HL-60 (cell line): Measurements from ENCODE around the gene ACVR2B.

Source experiments
- CTCF ChIP-seq: IDR thresholded peaks from one replicate; pipeline ENCODE4 v1.5.1; 2011; ENCODE audit warnings: low read length, control low read depth, inconsistent platforms; ENCODE audit not compliant: insufficient read depth
- POLR2AphosphoS5 ChIP-seq: IDR thresholded peaks from 2 replicates; pipeline ENCODE4 v1.6.1; 2012; ENCODE audit warnings: low read depth
- REST ChIP-seq: IDR thresholded peaks from 2 replicates; pipeline ENCODE4 v1.6.1; 2012; ENCODE audit warnings: low read depth; ENCODE audit not compliant: insufficient replicate concordance
- SPI1 ChIP-seq: IDR thresholded peaks from 2 replicates; pipeline ENCODE4 v1.6.1; 2012; ENCODE audit warnings: low read depth, mild to moderate bottlenecking, borderline replicate concordance

GRCh38 chr3:38524141-38524739 is 70.5 kb downstream of the ACVR2B start:
- no peak for TF ChIP-seq CTCF
- TF ChIP-seq POLR2AphosphoS5, result no peak
- no peak for TF ChIP-seq SPI1
- TF ChIP-seq REST, result no peak
